SK-N-MC (cell line): Measurements from ENCODE around the gene NUBPL.
"Not testable (repeated sequence)": the region's sequence is repeated elsewhere in the genome, so short reads cannot be mapped to it uniquely, and the experiment has no call there.

ENCODE experiments used
- DNase-seq: peaks from one replicate; pipeline ENCODE4 v3.0.0-alpha.2; 2011; ENCODE audit warnings: low read depth, low spot score
- H3K27ac ChIP-seq: fragments of 200-600 bp; sonication (generic); 2 replicates; pipeline ENCODE4 v1.5.1; 2016; ENCODE audit warnings: mixed run types
- H3K36me3 ChIP-seq: fragments of 200-600 bp; sonication (generic); 2 replicates; pipeline ENCODE4 v1.6.1; 2017; ENCODE audit warnings: antibody characterized with exemption, low read length, mixed read lengths; ENCODE audit not compliant: insufficient read depth
- H3K4me3 ChIP-seq: fragments of 200-600 bp; sonication (generic); 2 replicates; pipeline ENCODE4 v1.5.1; 2016
- H3K9ac ChIP-seq: fragments of 200-600 bp; sonication (generic); 2 replicates; pipeline ENCODE4 v1.8.0; 2017; ENCODE audit warnings: mixed run types, mixed read lengths; ENCODE audit not compliant: insufficient read length
- H3K9me3 ChIP-seq: fragments of 200-600 bp; sonication (generic); 2 replicates; pipeline ENCODE4 v1.6.1; 2017; ENCODE audit warnings: low read depth, mild to moderate bottlenecking, antibody characterized with exemption, low read length, moderate library complexity, mixed read lengths
- EZH2 ChIP-seq: fragments of 200-600 bp; sonication (generic); IDR thresholded peaks from one replicate; pipeline ENCODE4 v1.6.1; 2017; ENCODE audit warnings: antibody characterized with exemption
- FOXP2 ChIP-seq: optimal IDR thresholded peaks from 2 replicates; pipeline ENCODE3; 2011; ENCODE audit warnings: mild to moderate bottlenecking, moderate library complexity; ENCODE audit not compliant: insufficient read depth; ENCODE audit errors: extremely low read length, control extremely low read depth
- POLR2AphosphoS5 ChIP-seq: IDR thresholded peaks from 2 replicates; pipeline ENCODE4 v1.6.1; 2012; ENCODE audit warnings: mild to moderate bottlenecking, low read depth, low read length, borderline replicate concordance

Gene NUBPL

GRCh38 chr14:31582836-31583452, 21.7 kb downstream of the NUBPL start:
- DNase-seq: no peak
- H3K27ac ChIP-seq: no peak overlapping the region

GRCh38 chr14:31590206-31590605, 29.0 kb downstream of the NUBPL start:
- H3K9me3 ChIP-seq: no peaks in the 10 kb centered on the region
- no peaks in the 10 kb centered on the region for H3K36me3 ChIP-seq
- no peak overlapping the region for H3K9ac ChIP-seq
- no peak overlapping the region for H3K27ac ChIP-seq
- DNase-seq: no peak
- TF ChIP-seq EZH2 (no peak), POLR2AphosphoS5 (no peak), FOXP2 (no peak)
- no peak overlapping the region for H3K4me3 ChIP-seq

More at GRCh38 chr14:31582836-31583452, 21.7 kb downstream of the NUBPL start:
- H3K9me3 ChIP-seq: no peaks in the 10 kb centered on the region
- no peak overlapping the region for H3K4me3 ChIP-seq
- no peak for TF ChIP-seq EZH2
- H3K36me3 ChIP-seq: no peaks in the 10 kb centered on the region
- no peak overlapping the region for H3K9ac ChIP-seq

- Histone ChIP-seq H3K36me3 (no peaks in the 10 kb centered on the region), H3K27ac (no peak overlapping the region), H3K9me3 (no peaks in the 10 kb centered on the region), H3K4me3 (no peak overlapping the region), H3K9ac (no peak overlapping the region)
- DNase-seq: no peak
- TF ChIP-seq EZH2 (no peak), POLR2AphosphoS5 (no peak), FOXP2 (no peak)
Observed at GRCh38 chr14:31592122-31592521, 30.9 kb downstream of the NUBPL start.

- TF ChIP-seq EZH2 (no peak), FOXP2 (no peak), POLR2AphosphoS5 (no peak)
- Histone ChIP-seq H3K4me3 (no peak overlapping the region), H3K9ac (no peak overlapping the region), H3K27ac (no peak overlapping the region), H3K36me3 (no peaks in the 10 kb centered on the region), H3K9me3 (no peaks in the 10 kb centered on the region)
- DNase-seq: no peak
Observed at GRCh38 chr14:31592631-31593030, 31.4 kb downstream of the NUBPL start.

- peaks cover 4% of the 10 kb centered on the region; the same call in 1 of the 2 replicates for H3K36me3 ChIP-seq
- no peaks in the 10 kb centered on the region for H3K9me3 ChIP-seq
- H3K4me3 ChIP-seq: no peak overlapping the region
- H3K9ac ChIP-seq: no peak overlapping the region
- no peak for TF ChIP-seq EZH2
- no peak for TF ChIP-seq FOXP2
- TF ChIP-seq POLR2AphosphoS5: no peak
- DNase-seq: no peak
- H3K27ac ChIP-seq: no peak overlapping the region
Observed at GRCh38 chr14:31596342-31597095, 35.3 kb downstream of the NUBPL start.

GRCh38 chr14:31605702-31606101, 44.5 kb downstream of the NUBPL start:
- TF ChIP-seq FOXP2: no peak
- no peak for TF ChIP-seq EZH2
- no peak for TF ChIP-seq POLR2AphosphoS5
- H3K4me3 ChIP-seq: no peak overlapping the region
- no peak overlapping the region for H3K27ac ChIP-seq
- H3K9ac ChIP-seq: no peak overlapping the region
- no peak for DNase-seq
- no peaks in the 10 kb centered on the region for H3K36me3 ChIP-seq
- H3K9me3 ChIP-seq: no peaks in the 10 kb centered on the region

GRCh38 chr14:31611778-31612433, 50.7 kb downstream of the NUBPL start:
- H3K9ac ChIP-seq: no peak overlapping the region
- H3K27ac ChIP-seq: no peak overlapping the region
- no peak for DNase-seq
- no peak for TF ChIP-seq FOXP2
- TF ChIP-seq POLR2AphosphoS5: no peak
- no peak for TF ChIP-seq EZH2
- H3K9me3 ChIP-seq: no peaks in the 10 kb centered on the region
- no peaks in the 10 kb centered on the region for H3K36me3 ChIP-seq
- no peak overlapping the region for H3K4me3 ChIP-seq

GRCh38 chr14:31613188-31613587, 52.0 kb downstream of the NUBPL start:
- Histone ChIP-seq H3K36me3 (no peaks in the 10 kb centered on the region), H3K9ac (no peak overlapping the region), H3K4me3 (no peak overlapping the region), H3K27ac (no peak overlapping the region), H3K9me3 (no peaks in the 10 kb centered on the region)
- DNase-seq: no peak
- TF ChIP-seq FOXP2 (no peak), EZH2 (no peak), POLR2AphosphoS5 (no peak)

GRCh38 chr14:31618884-31619283, 57.7 kb downstream of the NUBPL start:
- not testable (repeated sequence) for H3K36me3 ChIP-seq, H3K9ac ChIP-seq, H3K4me3 ChIP-seq, H3K9me3 ChIP-seq, DNase-seq, H3K27ac ChIP-seq
